TTC549 (cell line): ENCODE results near the gene B3GNT7.
"Not testable (repeated sequence)": the region's sequence is repeated elsewhere in the genome, so short reads cannot be mapped to it uniquely, and the experiment has no call there.

ENCODE experiments used
- FAIRE-seq: peaks from 2 replicates; lab custom pipeline; 2012; peaks lifted over from hg19 to GRCh38; lab: Jason Lieb, UNC

B3GNT7 gene

GRCh38 chr2:231395188-231396057 is at the start of gene B3GNT7:
TSS of gene B3GNT7 (plus strand) at chr2:231395710. CDS start at chr2:231395804, 94 bp downstream.
- no peak for FAIRE-seq

DNA sequence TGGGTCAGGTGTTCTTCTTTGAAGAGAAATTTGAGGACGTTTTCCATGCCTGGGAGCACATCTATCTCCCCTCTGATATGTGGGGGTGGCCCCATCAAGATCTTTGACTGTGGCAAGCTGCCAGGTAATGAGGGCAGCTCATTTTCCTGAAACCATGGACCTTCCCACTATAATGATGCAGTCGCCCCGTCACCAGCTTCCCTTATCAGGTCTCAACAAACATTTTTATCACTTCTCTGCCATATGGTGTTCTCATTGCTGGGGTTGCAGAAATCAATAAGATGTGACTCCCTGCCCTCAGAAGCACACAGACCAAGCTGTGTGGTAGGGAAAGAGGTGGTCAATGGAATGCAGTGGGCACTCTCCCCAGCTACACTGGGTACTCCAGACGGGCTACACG is 48.4 kb upstream of the B3GNT7 start:
- no peak for FAIRE-seq

DNA sequence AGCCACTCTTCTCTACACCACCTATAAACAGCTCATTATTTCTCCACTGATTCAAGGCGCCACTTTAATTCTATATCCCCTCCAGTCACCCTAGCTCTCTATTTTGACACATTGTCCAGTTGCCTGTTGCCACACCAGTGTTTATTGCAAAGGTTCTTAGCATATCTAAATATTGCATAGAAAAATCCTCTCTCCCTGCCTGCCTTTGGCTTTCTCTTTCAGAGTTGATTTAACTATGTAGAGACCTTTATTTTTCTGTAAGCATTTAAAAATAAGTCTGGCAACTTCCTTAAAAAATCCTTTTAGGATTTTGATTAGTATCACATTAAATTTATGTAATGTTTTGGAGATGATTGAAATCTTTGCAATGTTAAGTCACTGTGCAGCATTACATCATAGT is 47.9 kb upstream of the B3GNT7 start:
- no peak for FAIRE-seq

DNA sequence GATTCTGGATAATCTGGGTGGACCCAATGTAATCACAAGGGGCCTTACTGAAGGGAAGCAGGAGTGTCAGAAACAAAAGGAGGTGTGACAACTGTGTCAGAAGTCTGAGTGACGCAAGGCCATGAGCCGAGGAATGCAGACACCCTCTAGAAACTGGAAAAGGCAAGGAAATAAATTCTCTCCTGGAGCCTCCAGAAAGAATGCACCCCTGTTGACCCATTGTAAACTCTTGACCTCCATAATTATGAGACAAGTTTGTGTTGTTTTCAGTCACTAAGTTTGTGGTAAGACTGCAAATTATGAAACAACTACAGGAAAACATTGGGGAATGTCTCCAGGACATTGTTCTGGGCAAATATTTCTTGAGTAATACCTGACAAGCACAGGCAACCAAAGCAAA is 47.3 kb upstream of the B3GNT7 start:
- FAIRE-seq = no peak

GRCh38 chr2:231348704-231349373 is 46.7 kb upstream of the B3GNT7 start:
- FAIRE-seq = no peak

DNA sequence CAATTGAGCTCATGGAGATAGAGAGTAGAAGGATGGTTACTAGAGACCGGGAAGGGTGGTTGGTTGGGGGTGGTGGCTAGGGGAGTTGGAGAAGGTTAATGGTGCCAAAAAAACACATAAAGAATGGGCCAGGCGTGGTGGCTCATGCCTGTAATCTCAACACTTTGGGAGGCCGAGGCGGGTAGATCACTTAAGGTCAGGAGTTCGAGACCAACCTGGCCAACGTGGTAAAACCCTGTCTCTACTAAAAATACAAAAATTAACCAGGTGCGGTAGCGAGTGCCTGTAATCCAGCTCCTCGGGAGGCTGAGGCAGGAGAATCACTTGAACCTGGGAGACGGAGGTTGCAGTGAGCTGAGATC is 46.2 kb upstream of the B3GNT7 start:
- FAIRE-seq = not testable (repeated sequence)

- no peak for FAIRE-seq
Observed at GRCh38 chr2:231351648-231352047, 43.9 kb upstream of the B3GNT7 start.

DNA sequence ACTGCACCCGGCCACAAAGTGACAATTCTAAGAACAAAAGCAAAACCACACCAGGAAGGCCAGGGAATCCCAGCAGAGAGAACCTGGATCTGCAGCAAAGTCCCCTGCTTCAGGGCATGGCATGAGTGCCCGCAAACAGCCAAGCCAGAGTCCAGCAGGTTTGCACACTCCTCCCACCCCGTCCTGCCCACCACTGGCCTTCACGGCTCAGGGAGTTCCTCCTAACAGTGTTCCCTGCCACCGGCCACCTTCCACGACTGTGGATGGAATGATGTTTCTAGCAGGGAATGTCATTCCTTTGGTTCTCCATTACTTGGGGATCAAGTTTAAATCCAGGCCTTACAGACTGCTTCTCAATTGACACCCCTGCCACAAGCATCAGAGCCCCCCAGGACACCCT is 42.0 kb upstream of the B3GNT7 start:
- FAIRE-seq = no peak

- no peak for FAIRE-seq
Observed at GRCh38 chr2:231355508-231356465, 39.7 kb upstream of the B3GNT7 start.

DNA sequence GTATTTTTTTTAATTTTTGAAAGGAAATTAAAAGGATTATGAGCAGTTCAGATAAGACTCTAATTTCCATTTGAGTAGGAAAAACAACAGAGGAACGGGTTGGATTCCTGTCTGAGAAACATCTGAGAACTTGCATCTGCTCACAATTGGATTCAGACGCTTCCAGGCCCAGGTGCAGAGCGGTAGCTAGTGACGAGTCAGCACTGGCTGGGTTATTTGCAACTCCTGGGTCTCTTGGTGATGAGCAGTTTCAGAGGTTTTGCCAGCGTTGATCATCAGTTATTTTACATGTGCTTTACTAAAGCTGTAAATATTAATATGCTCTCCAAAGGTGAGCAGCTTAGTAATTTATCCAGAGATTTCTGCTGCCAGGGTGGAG is 39.1 kb upstream of the B3GNT7 start:
- no peak for FAIRE-seq

GRCh38 chr2:231357048-231357447 is 38.5 kb upstream of the B3GNT7 start:
- no peak for FAIRE-seq

GRCh38 chr2:231357931-231358330 is 37.6 kb upstream of the B3GNT7 start:
- FAIRE-seq = no peak

- no peak for FAIRE-seq
Observed at GRCh38 chr2:231359441-231359840, 36.1 kb upstream of the B3GNT7 start.

GRCh38 chr2:231359948-231360347 is 35.6 kb upstream of the B3GNT7 start:
- FAIRE-seq = no peak

- no peak for FAIRE-seq
Observed at GRCh38 chr2:231360401-231360800, 35.1 kb upstream of the B3GNT7 start.

- no peak for FAIRE-seq
Observed at GRCh38 chr2:231360881-231361371, 34.6 kb upstream of the B3GNT7 start.

GRCh38 chr2:231361701-231362554 is 33.6 kb upstream of the B3GNT7 start:
- FAIRE-seq = no peak

DNA sequence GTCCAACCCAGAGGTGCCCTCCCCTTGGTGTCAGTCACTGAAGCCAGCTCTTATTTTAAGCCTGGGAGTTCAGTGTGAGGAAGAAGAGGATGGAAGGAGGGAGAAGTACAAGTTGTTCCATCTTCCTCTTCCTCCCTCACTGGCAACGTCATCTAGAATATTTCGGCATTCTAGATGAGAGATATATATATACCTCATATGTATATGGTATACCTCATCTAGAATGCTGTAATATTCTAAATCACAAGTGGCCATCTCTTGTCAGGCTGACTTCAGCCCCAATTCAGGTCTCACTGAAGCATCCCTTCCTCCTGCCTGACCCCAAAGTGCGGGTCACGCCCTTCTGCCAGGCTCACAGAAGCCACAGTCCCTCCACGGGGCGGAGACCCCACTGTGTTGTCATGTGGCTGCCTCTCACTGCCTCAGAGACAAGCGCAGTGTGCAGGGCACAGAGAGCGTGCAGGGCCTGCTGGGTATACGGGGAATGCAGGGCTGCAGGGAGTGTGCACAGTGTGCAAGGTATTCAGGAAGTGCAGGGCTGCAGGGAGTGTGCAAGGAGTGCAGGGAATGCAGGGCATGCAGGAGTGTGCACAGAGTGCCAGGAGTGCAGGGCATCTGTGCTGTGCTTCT is 32.8 kb upstream of the B3GNT7 start:
- no peak for FAIRE-seq

DNA sequence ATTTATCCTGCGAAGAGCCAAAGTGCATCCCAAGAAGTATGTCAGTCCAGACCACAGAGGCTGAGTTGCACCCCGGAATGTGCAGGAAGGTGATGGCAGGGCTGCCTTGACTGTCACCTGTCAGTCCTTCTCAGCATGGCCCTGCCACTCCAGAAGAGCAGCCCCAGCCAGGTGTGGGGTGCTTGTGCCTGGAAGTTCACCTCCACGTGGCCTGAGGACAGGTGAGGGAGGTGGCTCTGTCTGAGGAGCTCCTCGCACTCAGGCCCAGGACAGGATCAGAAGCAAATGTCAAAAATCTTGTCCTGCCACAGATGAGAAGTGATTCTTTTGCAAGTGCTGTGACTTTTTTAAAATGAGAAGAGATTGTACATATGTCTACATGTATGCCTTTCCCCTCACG is 31.4 kb upstream of the B3GNT7 start:
- no peak for FAIRE-seq

- no peak for FAIRE-seq
Observed at GRCh38 chr2:231364961-231365810, 30.3 kb upstream of the B3GNT7 start.
